ENCODE results near the gene FGG. TPM values are rescaled to one million over a fixed set of nuclear protein-coding genes. Genes with fewer than 3 reads are reported as not detected.
A peak's percentile ranks its signal among the peaks of the same experiment; 100 is the strongest.

FGG gene
- total RNA-seq, 1 experiment from 2014 or later = not detected

GRCh38 chr4:154603033-154603943 lies 9.2 kb downstream of the FGG start:
- Histone ChIP-seq H2AFZ (ENCODE audit: low read length) (no peak overlapping the region), H4K5ac (ENCODE audit: insufficient read length, low read depth, low read length) (no peak overlapping the region), H2BK15ac (ENCODE audit: low read depth, low read length) (no peak overlapping the region), H4K91ac (ENCODE audit: insufficient read length, low read depth, low read length) (no peak overlapping the region), H3K9me3 (ENCODE audit: control insufficient read depth, low read depth, low read length) (no peaks in the 10 kb centered on the region), H2BK12ac (ENCODE audit: insufficient read length, low read depth, low read length) (no peak overlapping the region), H4K8ac (replicated peaks; ENCODE audit: insufficient read length, low read depth, low read length) (no peak overlapping the region), H3T11ph (ENCODE audit: low read length) (no peak overlapping the region), H2BK120ac (ENCODE audit: low read depth, low read length, poor library complexity, severe bottlenecking) (no peak overlapping the region), H3K23ac (ENCODE audit: insufficient read length, low read depth, low read length) (no peak overlapping the region), H3K4ac (ENCODE audit: low read depth, low read length) (no peak overlapping the region), H3K79me1 (ENCODE audit: insufficient read depth, low read depth, low read length, poor library complexity, severe bottlenecking) (no peaks in the 10 kb centered on the region), H3K27ac (ENCODE audit: insufficient read length, low read depth, low read length) (no peak overlapping the region), H2BK5ac (ENCODE audit: insufficient read length, low read length) (no peak overlapping the region), H2BK20ac (ENCODE audit: low read depth, low read length, poor library complexity, severe bottlenecking) (no peak overlapping the region), H4K20me1 (ENCODE audit: control insufficient read depth, insufficient read depth, insufficient read length) (no peaks in the 10 kb centered on the region), H3K23me2 (ENCODE audit: insufficient read length, low read depth, low read length, poor library complexity, severe bottlenecking) (no peaks in the 10 kb centered on the region), H2AK5ac (ENCODE audit: insufficient read length, low read length) (no peak overlapping the region), H3K18ac (ENCODE audit: insufficient read length, low read depth, low read length) (no peak overlapping the region), H3K4me1 (ENCODE audit: insufficient read depth, low read length) (no peaks in the 10 kb centered on the region; the same call in 1 of the 2 replicates), H3K14ac (ENCODE audit: insufficient read depth, low read length) (peak overlapping the region; percentile 24; the same call in 1 of the 2 replicates), H3K4me2 (ENCODE audit: insufficient read depth, insufficient read length, low read length) (no peak overlapping the region), H3K27me3 (ENCODE audit: insufficient read depth, low read length) (no peaks in the 10 kb centered on the region), H3K56ac (ENCODE audit: insufficient read length, low read depth, low read length) (no peak overlapping the region), H3K9ac (ENCODE audit: extremely low read depth, insufficient read length, low read length) (no peak overlapping the region), H3K79me2 (ENCODE audit: insufficient read depth, low read length) (no peaks in the 10 kb centered on the region)
- no peaks in the 10 kb centered on the region for H3K9me3 Mint-ChIP-seq
- no peak for TF ChIP-seq CTCF (conservative IDR thresholded peaks at IDR 0.05)
- no peak for DNase-seq
- no peaks in the 10 kb centered on the region for H3K27me3 Mint-ChIP-seq (ENCODE audit: low read depth)
- peaks cover 3% of the 10 kb centered on the region in 2 experiments; a peak in 2 of 4 replicates for H3K4me1 Mint-ChIP-seq
- H3K36me3 Mint-ChIP-seq (ENCODE audit: insufficient read depth in 1 of 3, low read depth in 3 of 3) = no peaks in the 10 kb centered on the region
- H3K27ac Mint-ChIP-seq = no peak overlapping the region
- WGBS (ENCODE audit: extremely low coverage, insufficient read length, low lambda C conversion rate) = no CpG with 5 or more reads among the region's 6 CpGs
- no peak overlapping the region for H3K4me3 Mint-ChIP-seq

All from H9 (cell line).